IPS DF 6.9 (cell line): Measurements from ENCODE around the gene CNPY1.

Source experiments
- DNase-seq: peaks from one replicate; pipeline ENCODE4 v3.0.0-alpha.2; 2013; ENCODE audit warnings: low read depth, low spot score
- H3K27ac ChIP-seq: one replicate; pipeline ENCODE4 v1.5.1; 2013; ENCODE audit warnings: low read length, control low read depth
- H3K27me3 ChIP-seq: 2 replicates; pipeline ENCODE4 v1.6.1; 2013; ENCODE audit warnings: mild to moderate bottlenecking, low read length; ENCODE audit not compliant: control insufficient read depth, insufficient read depth
- H3K36me3 ChIP-seq: 2 replicates; pipeline ENCODE4 v1.6.1; 2013; ENCODE audit warnings: low read length; ENCODE audit not compliant: control insufficient read depth, insufficient read depth
- H3K4me1 ChIP-seq: 2 replicates; pipeline ENCODE4 v1.6.1; 2013; ENCODE audit warnings: low read length; ENCODE audit not compliant: control insufficient read depth, insufficient read depth
- H3K4me3 ChIP-seq: 2 replicates; pipeline ENCODE4 v1.5.1; 2013; ENCODE audit warnings: mild to moderate bottlenecking, low read length
- H3K9me3 ChIP-seq: 2 replicates; pipeline ENCODE4 v1.6.1; 2013; ENCODE audit warnings: low read length, inconsistent platforms; ENCODE audit not compliant: control insufficient read depth, insufficient read depth
- WGBS: extraction: QIAGEN DNeasy Blood & Tissue Kit; methylation state at CpG from one replicate; pipeline ENCODE4 v1.1.7; 2013; ENCODE audit warnings: mixed read lengths, missing lambda C conversion rate; ENCODE audit not compliant: insufficient read length, insufficient coverage; 5-methylcytosine and 5-hydroxymethylcytosine counted together

CNPY1 gene

GRCh38 chr7:155578016-155578415, 31.7 kb upstream of the CNPY1 start:
- no peaks in the 10 kb centered on the region for H3K4me1 ChIP-seq
- H3K9me3 ChIP-seq, result no peaks in the 10 kb centered on the region
- H3K27me3 ChIP-seq, result no peaks in the 10 kb centered on the region
- no peak overlapping the region for H3K27ac ChIP-seq
- no peak overlapping the region for H3K4me3 ChIP-seq
- H3K36me3 ChIP-seq, result no peaks in the 10 kb centered on the region; the same call in 1 of the 2 replicates
- WGBS, result no CpG with 5 or more reads among the region's 13 CpGs
- no peak for DNase-seq

GRCh38 chr7:155577509-155577905, 31.1 kb upstream of the CNPY1 start:
- DNase-seq, result no peak
- Histone ChIP-seq H3K4me3 (no peak overlapping the region), H3K27ac (no peak overlapping the region), H3K27me3 (no peaks in the 10 kb centered on the region), H3K36me3 (no peaks in the 10 kb centered on the region; the same call in 1 of the 2 replicates), H3K9me3 (no peaks in the 10 kb centered on the region), H3K4me1 (no peaks in the 10 kb centered on the region)
- no CpG with 5 or more reads among the region's 16 CpGs for WGBS

GRCh38 chr7:155576900-155577508, 30.6 kb upstream of the CNPY1 start:
- no CpG with 5 or more reads among the region's 17 CpGs for WGBS
- H3K36me3 ChIP-seq, result no peaks in the 10 kb centered on the region; the same call in 1 of the 2 replicates
- H3K9me3 ChIP-seq, result no peaks in the 10 kb centered on the region
- no peak overlapping the region for H3K27ac ChIP-seq
- no peaks in the 10 kb centered on the region for H3K27me3 ChIP-seq
- no peaks in the 10 kb centered on the region for H3K4me1 ChIP-seq
- no peak overlapping the region for H3K4me3 ChIP-seq
- DNase-seq, result no peak

GRCh38 chr7:155576416-155576815, 30.1 kb upstream of the CNPY1 start:
- Histone ChIP-seq H3K9me3 (no peaks in the 10 kb centered on the region), H3K4me1 (no peaks in the 10 kb centered on the region; the same call in 1 of the 2 replicates), H3K36me3 (no peaks in the 10 kb centered on the region; the same call in 1 of the 2 replicates), H3K27ac (no peak overlapping the region), H3K4me3 (no peak overlapping the region), H3K27me3 (no peaks in the 10 kb centered on the region)
- WGBS, result no CpG with 5 or more reads among the region's 20 CpGs
- no peak for DNase-seq

GRCh38 chr7:155574556-155575290, 28.4 kb upstream of the CNPY1 start:
- no peaks in the 10 kb centered on the region; the same call in 1 of the 2 replicates for H3K36me3 ChIP-seq
- H3K27me3 ChIP-seq, result no peaks in the 10 kb centered on the region
- no peak for DNase-seq
- WGBS, result no CpG with 5 or more reads among the region's 10 CpGs
- H3K9me3 ChIP-seq, result no peaks in the 10 kb centered on the region
- no peak overlapping the region for H3K27ac ChIP-seq
- no peak overlapping the region for H3K4me3 ChIP-seq
- no peaks in the 10 kb centered on the region; the same call in 1 of the 2 replicates for H3K4me1 ChIP-seq

- no peak for DNase-seq
Measured at GRCh38 chr7:155571581-155572345, 25.4 kb upstream of the CNPY1 start.

GRCh38 chr7:155570991-155571390, 24.6 kb upstream of the CNPY1 start:
- Histone ChIP-seq H3K4me1 (peaks cover 1% of the 10 kb centered on the region; the same call in 1 of the 2 replicates), H3K27ac (no peak overlapping the region), H3K4me3 (no peak overlapping the region), H3K27me3 (no peaks in the 10 kb centered on the region), H3K36me3 (no peaks in the 10 kb centered on the region), H3K9me3 (no peaks in the 10 kb centered on the region)
- no CpG with 5 or more reads among the region's 6 CpGs for WGBS
- DNase-seq, result no peak

More at GRCh38 chr7:155571581-155572345, 25.4 kb upstream of the CNPY1 start:
- H3K36me3 ChIP-seq, result no peaks in the 10 kb centered on the region; the same call in 1 of the 2 replicates
- H3K27me3 ChIP-seq, result no peaks in the 10 kb centered on the region
- no peaks in the 10 kb centered on the region for H3K9me3 ChIP-seq
- H3K27ac ChIP-seq, result no peak overlapping the region
- peaks cover 1% of the 10 kb centered on the region; the same call in 1 of the 2 replicates for H3K4me1 ChIP-seq
- WGBS, result no CpG with 5 or more reads among the region's 11 CpGs
- H3K4me3 ChIP-seq, result no peak overlapping the region

GRCh38 chr7:155570171-155570958, 24.0 kb upstream of the CNPY1 start:
- no peak overlapping the region for H3K4me3 ChIP-seq
- no peaks in the 10 kb centered on the region for H3K9me3 ChIP-seq
- H3K4me1 ChIP-seq, result peaks cover 1% of the 10 kb centered on the region; the same call in 1 of the 2 replicates
- no peak overlapping the region for H3K27ac ChIP-seq
- no peak for DNase-seq
- no peaks in the 10 kb centered on the region for H3K27me3 ChIP-seq
- WGBS, result no CpG with 5 or more reads among the region's 28 CpGs
- no peaks in the 10 kb centered on the region for H3K36me3 ChIP-seq

GRCh38 chr7:155569681-155570080, 23.3 kb upstream of the CNPY1 start:
- no peak overlapping the region for H3K27ac ChIP-seq
- no peak for DNase-seq
- no peak overlapping the region for H3K4me3 ChIP-seq
- no CpG with 5 or more reads among the region's 11 CpGs for WGBS
- H3K27me3 ChIP-seq, result no peaks in the 10 kb centered on the region
- no peaks in the 10 kb centered on the region for H3K36me3 ChIP-seq
- H3K9me3 ChIP-seq, result no peaks in the 10 kb centered on the region
- peaks cover 1% of the 10 kb centered on the region; the same call in 1 of the 2 replicates for H3K4me1 ChIP-seq
